NCI-H748 (cell line): Measurements from ENCODE around the gene NEK8.

Source experiments
- DNase-seq: peaks from one replicate; lab custom pipeline; 2025; ENCODE audit not compliant: unreplicated experiment; lab: John Stamatoyannopoulos, UW

NEK8 gene

DNA sequence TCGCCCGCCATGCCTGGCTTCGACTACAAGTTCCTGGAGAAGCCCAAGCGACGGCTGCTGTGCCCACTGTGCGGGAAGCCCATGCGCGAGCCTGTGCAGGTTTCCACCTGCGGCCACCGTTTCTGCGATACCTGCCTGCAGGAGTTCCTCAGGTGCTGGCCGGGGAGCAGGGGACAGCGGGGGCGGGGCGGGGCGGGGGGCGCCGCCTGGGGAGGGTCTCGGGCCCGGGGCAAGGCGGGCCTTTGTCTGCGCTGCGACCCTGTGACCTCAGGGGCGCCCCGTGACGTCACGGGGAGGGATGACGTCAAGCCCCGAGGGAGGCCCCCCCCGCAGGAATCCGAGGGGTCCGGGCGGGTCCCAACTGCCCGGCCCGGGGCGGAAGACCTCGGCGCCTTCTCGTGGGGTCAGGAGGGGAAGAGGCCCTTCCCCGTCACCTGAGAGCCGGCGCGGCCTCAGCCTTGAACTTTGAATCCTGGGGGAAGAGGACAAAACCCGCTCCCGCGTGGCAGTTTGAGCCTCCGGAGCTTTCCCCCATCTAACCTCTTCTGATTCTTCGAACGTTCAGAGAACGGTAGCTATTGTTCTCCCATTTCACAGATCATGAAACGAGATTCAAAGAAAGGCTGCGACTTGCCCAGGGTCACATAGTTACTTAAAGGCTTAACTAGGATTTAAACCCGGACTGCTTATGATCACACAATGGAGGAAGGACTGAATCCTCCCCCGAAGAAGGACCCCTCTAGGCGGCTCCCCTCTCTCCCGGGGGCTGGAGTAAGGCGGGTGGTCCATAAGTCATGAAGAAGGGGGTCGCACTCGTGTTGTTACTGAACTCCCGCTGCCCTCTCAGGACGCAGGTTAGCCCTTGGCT, 15.8 kb downstream of the NEK8 start:
- peak; percentile 62 for DNase-seq

DNA sequence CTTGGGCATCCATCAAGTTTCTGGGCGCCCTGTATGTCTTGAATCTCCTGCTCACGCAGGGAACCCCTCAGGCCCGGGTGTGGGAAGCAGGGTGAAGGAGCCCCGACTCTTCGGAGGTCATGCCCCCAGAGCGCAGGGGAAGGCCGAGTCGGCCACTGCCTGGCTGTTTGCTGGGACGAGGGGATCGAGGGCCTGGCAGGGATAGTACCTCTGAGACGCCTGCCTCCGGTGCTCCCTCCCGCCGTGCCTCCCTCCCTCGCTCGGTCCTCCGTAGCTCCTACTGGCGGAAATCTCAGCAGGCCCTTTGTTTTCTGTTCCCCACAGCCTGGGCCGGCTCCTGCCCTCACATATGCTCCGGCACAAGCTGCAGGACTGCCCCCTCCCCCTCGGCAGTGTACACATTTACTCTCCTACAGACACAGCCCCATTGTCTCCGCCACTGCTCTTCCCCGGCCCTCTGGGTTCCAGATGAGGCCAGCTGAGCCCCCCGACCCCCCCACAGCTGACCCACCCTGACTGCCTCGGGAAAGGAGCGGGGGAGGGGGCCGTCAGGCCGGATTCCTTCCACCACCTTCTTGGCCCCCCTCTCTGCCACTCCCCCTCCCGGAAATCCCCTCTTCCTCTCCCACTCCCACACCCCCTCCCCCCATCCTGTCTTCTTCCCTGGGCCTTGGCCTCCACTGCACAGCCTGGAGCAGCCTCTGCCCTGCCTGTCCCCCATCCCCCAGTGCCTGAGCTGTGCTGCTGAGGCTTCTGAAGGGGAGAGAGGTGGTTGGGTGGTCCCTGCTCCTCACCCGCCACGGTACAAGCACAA, 16.6 kb downstream of the NEK8 start:
- peak; percentile 89 for DNase-seq

DNA sequence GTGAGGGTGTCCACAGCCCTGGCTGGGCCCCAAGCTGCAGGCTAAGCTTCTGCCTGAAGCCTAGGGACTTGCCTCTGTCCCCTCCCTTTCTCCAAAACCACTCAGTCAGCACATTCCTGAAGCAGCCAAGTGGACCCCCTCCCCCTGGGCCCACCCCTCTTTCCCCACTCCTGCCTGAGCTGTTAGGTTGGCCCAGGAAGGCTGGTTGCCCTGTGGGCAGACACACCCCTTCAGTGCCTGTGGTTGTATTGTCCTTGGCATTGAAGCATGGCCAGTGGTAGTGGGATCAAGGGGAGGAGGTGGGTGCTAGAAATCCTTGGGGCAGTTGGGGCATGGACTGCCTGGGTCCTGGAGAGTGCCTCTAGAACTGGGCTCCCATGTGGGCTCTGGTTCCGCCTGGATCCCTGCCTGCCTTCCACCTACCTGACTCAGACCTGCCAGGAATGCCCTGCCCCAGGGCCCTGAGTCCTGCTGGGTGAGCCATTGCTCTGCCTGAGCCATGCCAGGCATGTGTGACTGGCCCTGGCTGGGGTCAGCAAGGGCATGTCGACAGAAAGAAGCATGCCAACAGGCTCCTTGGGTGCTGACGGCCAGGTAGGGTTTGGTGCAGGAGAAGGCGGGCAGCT, 17.3 kb downstream of the NEK8 start:
- DNase-seq = no peak

DNA sequence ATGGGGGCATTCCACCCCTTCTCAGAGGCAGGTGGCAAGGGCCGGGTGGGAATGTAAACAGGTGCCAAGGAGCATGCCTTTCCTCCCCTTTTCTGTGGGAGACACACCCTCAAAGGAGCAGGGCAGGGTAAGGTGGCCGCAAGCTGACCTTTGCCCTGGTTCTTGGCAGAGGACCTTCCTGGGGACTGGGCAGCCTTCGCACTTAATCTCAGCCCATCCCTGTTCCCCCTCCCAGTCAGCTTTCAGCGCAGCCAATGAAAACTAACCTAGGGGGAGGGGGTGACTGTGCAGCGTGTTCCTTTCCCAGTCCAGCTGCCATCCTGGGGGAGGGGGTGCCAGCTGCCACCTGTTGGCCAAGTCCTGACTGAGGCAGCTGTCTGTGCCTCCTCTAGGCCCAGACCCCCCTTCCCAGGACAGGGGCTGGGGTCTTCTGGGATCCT, 18.0 kb downstream of the NEK8 start:
- DNase-seq = no peak

DNA sequence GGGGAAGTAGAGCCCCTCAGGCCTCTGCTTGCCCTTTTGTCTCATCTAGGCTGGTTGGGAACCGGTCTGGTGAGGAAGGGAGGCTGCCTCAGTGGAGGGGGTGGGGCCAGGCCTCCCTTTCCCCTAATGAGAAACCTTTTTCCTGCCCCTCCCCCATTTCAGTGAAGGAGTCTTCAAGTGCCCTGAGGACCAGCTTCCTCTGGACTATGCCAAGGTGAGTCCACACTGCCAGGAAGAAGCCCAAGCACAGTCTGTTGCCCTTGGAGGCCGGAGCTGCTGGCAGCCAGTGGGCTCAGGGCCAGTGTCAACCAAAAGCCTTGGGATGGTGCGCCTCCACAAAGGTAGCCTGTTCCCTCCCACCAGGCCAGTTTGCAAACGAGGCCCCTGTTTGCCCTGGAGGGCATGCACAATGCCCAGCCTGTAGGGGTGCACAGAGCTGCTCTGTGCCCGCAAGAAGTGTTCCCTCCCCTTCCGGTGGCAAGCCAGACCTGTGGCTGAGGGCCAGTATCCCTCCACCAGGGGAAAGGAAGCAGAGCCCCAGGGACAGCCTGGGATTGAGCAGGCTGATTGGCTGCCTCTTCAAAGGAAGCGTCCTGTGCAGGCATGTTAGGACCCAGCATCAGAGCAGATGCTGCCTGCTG, 18.6 kb downstream of the NEK8 start:
- DNase-seq = no peak

DNA sequence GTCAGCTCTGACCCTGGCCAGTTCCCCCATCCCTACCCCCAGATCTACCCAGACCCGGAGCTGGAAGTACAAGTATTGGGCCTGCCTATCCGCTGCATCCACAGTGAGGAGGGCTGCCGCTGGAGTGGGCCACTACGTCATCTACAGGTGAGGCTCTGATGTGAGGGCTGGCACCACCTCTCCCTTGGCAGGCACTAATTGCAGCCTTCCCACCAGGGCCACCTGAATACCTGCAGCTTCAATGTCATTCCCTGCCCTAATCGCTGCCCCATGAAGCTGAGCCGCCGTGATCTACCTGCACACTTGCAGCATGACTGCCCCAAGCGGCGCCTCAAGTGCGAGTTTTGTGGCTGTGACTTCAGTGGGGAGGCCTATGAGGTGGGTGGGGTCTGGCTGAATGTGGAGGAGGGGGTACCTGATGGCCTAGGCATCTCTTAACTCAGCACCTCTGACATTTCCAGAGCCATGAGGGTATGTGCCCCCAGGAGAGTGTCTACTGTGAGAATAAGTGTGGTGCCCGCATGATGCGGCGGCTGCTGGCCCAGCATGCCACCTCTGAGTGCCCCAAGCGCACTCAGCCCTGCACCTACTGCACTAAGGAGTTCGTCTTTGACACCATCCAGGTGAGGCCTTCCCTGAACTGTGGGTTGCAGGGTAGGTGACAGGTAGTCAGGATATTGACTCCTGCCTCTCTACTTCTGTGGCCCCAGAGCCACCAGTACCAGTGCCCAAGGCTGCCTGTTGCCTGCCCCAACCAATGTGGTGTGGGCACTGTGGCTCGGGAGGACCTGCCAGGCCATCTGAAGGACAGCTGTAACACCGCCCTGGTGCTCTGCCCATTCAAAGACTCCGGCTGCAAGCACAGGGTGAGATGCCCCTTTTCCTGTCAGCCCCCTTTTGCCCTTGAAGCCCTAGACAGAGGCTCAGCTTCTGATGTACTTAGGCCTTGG, 19.5 kb downstream of the NEK8 start:
- DNase-seq = no peak

DNA sequence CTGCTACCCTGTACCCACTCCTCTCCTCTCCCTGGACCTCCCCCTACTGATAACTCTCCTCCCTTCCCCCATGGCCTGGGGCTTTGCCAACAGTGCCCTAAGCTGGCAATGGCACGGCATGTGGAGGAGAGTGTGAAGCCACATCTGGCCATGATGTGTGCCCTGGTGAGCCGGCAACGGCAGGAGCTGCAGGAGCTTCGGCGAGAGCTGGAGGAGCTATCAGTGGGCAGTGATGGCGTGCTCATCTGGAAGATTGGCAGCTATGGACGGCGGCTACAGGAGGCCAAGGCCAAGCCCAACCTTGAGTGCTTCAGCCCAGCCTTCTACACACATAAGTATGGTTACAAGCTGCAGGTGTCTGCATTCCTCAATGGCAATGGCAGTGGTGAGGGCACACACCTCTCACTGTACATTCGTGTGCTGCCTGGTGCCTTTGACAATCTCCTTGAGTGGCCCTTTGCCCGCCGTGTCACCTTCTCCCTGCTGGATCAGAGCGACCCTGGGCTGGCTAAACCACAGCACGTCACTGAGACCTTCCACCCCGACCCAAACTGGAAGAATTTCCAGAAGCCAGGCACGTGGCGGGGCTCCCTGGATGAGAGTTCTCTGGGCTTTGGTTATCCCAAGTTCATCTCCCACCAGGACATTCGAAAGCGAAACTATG, 20.4 kb downstream of the NEK8 start:
- DNase-seq = no peak

DNA sequence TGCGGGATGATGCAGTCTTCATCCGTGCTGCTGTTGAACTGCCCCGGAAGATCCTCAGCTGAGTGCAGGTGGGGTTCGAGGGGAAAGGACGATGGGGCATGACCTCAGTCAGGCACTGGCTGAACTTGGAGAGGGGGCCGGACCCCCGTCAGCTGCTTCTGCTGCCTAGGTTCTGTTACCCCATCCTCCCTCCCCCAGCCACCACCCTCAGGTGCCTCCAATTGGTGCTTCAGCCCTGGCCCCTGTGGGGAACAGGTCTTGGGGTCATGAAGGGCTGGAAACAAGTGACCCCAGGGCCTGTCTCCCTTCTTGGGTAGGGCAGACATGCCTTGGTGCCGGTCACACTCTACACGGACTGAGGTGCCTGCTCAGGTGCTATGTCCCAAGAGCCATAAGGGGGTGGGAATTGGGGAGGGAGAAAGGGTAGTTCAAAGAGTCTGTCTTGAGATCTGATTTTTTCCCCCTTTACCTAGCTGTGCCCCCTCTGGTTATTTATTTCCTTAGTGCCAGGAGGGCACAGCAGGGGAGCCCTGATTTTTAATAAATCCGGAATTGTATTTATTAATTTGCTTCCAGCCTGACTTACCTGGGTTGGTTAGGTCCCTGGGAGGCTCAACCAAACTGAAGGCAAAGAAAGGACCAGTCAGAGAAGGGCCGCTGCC, 21.1 kb downstream of the NEK8 start:
- no peak for DNase-seq

DNA sequence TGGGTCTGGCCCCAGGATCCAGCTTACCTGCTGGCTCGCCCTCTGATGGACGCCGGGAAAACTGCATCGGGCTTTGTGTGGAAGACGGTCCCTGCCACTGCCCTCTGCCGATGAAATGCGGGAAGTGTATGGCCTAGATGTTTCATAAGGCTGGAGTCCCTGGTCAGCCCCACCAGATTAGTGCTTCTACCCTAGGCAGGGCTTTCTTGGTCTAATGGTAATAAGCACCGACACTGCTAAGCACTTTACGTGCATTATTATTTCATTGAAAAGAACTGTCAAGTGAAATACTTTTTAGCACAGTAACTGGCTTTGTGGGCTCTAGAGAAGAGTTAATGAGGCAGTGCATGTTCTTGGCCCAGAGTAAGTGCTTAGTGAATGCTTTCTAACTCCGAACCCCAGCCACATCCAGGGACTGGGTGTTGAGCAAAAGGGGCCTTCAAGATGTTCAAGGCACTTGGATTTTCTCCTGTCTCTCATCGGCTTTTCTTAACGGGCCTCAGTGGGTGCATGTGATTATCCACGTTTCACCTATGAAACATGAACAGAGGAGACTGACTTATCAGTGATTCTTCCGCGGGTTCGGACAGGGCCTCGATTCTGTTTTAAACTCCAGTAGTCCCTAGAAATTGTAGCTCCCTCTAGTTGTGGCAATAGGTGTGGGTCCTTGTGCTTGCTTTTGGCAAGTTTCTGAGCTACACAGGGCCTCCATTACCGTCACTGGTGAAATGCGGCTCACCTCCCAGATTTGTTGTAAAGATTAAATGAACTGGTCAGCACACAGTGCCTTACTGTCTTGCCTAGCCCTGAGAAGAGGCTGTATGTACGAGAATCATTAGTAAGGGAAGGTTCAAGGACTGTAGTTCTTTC, 21.8 kb downstream of the NEK8 start:
- DNase-seq = peak; percentile 94

DNA sequence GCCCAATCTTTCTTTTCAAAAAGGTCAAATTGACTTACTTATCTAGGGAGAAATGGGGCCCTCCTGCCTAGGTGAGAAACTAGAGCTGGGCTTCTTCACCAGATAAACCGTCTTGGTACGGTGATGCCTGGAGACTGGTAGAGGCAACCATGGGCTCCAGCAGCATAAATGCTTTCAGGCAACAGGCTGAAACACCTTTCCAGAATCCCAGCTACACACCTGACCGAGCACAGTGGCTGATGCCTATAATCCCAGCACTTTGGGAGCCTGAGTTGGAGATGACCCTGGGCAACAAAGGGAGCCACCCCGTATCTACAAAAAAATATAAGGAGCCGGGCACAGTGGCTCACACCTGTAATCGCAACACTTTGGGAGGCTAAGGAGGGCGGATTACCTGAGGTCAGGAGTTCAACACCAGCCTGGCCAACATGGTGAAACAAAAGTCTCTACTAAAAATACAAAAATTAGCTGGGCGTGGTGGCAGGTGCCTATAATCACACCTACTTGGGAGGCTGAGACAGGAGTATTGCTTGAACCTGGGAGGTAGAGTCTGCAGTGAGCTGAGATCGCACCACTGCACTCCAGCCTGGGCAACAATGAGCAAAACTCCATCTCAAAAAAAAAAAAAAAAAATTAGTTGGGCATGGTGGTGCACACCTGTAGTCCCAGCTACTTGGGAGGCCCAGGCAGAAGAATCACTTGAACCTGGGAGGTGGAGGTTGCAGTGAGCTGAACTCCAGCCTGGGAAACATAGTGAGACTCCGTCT, 23.2 kb downstream of the NEK8 start:
- DNase-seq = no peak

DNA sequence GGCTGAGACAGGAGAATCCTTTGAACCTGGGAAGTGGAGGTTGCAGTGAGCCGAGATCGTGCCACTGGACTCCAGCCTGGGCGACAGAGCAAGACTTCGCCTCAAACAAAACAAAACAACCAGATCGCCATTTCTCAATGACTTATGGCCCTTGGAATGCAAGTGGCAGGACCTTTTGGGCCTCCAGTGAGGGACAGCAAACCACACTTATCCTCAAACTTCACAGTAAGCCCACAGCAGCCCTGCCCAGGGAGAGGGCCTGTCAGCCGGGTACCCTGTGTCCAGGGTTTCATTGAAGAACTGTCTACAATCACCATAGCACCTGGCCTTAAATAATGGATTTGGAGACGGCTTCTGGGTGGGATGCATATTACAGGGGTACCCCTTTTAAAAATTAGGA, 26.9 kb downstream of the NEK8 start:
- DNase-seq = no peak

DNA sequence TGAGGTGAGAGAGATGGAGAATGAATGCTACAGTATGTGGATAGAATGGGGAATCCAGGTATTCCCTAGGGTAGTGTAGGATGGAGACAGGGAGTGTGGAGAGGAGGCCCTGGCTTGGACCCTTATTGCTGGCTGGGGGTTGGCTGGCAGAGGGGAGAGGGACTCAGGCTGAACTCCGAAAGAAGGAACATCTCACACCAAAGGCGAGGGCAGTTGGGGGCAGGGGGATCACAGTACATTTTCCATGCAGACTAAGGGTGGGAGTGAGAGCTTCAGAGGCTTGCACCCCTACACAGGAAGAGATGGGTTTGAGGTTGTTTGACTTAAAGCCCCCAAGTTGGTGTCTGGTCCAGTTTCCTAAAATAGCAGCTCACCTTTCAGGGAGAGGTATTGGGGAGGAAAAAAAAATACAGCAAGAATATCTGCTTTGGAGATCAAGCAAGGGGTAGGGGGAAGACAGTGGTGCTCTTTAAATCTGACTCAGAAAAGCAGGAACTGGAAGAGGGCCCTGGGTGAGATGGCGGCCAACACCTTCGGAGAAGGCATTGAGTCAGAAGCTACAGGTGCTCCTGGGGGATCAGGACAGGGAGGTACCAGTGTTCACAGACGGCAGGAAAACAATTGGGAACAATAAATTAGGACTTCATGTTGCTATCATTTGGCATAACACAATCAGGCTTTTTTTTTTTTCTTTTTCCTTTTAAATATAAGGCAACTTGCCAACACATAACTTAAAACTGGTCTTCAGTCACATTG, 27.6 kb downstream of the NEK8 start:
- no peak for DNase-seq

DNA sequence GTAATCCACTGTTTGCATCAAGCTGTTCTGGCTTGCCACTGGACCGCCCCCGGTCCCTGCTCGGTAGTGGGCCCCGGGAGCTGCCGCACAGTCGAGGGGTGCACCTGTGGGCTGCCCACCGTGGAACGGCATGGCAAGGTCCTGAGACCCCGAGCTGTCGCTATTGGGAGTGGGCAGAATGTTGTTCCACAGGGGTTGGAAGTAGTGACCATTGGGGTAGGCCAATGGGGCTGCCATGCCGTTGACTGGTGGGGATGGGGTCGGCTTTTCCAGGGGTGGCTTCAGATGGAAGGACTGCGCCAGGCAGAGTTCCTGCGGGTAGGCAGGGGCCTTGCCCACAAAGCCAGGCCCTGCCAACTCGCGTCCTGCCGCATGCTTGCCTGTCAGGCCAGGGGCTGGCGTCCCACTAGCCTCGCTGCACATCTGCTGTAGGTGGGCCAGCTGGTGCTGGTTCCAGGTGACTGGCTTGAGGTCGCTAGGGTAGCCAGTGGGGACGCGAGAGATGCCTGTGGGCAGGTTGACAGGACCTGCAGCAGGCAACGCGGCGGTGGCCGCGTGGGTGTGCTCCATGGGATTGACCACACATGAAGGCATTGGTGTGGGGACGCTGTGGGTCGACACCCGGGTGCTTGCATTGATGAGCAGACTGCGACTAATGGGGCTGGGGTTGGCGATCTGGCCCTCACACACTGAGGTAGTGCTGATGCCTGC, 30.0 kb downstream of the NEK8 start:
- DNase-seq = no peak

DNA sequence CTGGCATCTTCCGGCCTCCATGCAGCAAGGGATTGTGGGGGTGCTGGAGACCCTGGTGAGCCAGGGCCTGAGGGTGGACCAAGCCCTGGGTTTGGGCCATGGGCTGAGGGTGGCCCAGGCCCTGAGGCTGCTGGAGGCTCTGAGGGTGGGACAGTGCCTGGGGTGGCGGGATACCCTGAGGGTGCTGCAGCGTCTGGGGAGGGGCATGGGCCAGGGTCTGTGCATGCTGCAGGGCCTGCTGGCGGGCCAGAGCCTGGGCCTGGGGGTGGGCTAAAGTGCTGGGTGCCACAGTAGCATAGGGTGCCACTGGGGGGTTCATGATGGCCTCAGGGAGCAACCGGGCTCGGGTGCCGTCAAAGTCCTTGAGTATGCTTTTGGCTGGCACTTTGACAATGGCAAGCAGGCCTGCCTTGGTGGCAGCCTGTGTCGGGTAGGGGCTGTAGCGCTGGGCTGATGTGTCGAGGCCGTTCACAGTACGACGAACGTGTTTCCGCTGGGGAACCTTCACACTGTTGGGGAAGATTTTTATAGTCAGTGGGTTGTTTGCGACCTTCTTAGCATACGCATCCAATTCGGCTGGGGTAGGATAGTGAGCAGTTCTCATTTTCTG, 30.8 kb downstream of the NEK8 start:
- DNase-seq = no peak
